SK-N-SH treated with all-trans-retinoic acid at 6 μM for 48 hours (cell line): ENCODE measurements around the gene CCR9.

Source experiments
- ARNTL ChIP-seq: fragments of 450-650 bp; formaldehyde crosslinking; IDR thresholded peaks from 2 replicates; pipeline ENCODE4 v1.5.0; 2020; ENCODE audit warnings: low read depth, mild to moderate bottlenecking, moderate library complexity, borderline replicate concordance
- CSRNP3 ChIP-seq: fragments of 250-450 bp; sonication (Bioruptor Pico); IDR thresholded peaks from 2 replicates; pipeline ENCODE4 v1.5.1; 2021; ENCODE audit warnings: mild to moderate bottlenecking, moderate library complexity
- GLIS3 ChIP-seq: fragments of 250-450 bp; sonication (Bioruptor Pico); IDR thresholded peaks from 2 replicates; pipeline ENCODE4 v1.5.0; 2020; ENCODE audit warnings: mild to moderate bottlenecking, moderate library complexity
- OSR1 ChIP-seq: fragments of 250-450 bp; sonication (Bioruptor Pico); IDR thresholded peaks from 2 replicates; pipeline ENCODE4 v1.8.0; 2022; ENCODE audit warnings: moderate library complexity, mild to moderate bottlenecking, inconsistent platforms
- ZC3H10 ChIP-seq: fragments of 250-450 bp; sonication (Bioruptor Pico); IDR thresholded peaks from 2 replicates; pipeline ENCODE4 v1.5.1; 2021; ENCODE audit warnings: mild to moderate bottlenecking, moderate library complexity
- TF ChIP-seq, protein P1 (sequence below): fragments of 250-450 bp; sonication (Bioruptor Pico); IDR thresholded peaks from 2 replicates; pipeline ENCODE4 v1.8.0; 2021; ENCODE audit warnings: low read depth, mild to moderate bottlenecking, moderate library complexity, borderline replicate concordance

GRCh38 chr3:45873638-45874037 is 12.7 kb upstream of the CCR9 start:
- TF ChIP-seq GLIS3 = no peak
- TF ChIP-seq ARNTL (CRISPR knock-in tag) = no peak
- no peak for TF ChIP-seq CSRNP3 (CRISPR knock-in tag)
- TF ChIP-seq ZC3H10 (CRISPR knock-in tag) = no peak
- TF ChIP-seq, protein P1, sequence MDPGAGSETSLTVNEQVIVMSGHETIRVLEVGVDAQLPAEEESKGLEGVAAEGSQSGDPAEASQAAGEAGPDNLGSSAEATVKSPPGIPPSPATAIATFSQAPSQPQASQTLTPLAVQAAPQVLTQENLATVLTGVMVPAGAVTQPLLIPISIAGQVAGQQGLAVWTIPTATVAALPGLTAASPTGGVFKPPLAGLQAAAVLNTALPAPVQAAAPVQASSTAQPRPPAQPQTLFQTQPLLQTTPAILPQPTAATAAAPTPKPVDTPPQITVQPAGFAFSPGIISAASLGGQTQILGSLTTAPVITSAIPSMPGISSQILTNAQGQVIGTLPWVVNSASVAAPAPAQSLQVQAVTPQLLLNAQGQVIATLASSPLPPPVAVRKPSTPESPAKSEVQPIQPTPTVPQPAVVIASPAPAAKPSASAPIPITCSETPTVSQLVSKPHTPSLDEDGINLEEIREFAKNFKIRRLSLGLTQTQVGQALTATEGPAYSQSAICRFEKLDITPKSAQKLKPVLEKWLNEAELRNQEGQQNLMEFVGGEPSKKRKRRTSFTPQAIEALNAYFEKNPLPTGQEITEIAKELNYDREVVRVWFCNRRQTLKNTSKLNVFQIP (CRISPR knock-in tag) = no peak
- no peak for TF ChIP-seq OSR1 (CRISPR knock-in tag)
